DMS53 (cell line): Measurements from ENCODE around the gene NT5E.

Experiments used
- DNase-seq: peaks from one replicate; lab custom pipeline; 2025; lab: John Stamatoyannopoulos, UW

The NT5E gene

DNA sequence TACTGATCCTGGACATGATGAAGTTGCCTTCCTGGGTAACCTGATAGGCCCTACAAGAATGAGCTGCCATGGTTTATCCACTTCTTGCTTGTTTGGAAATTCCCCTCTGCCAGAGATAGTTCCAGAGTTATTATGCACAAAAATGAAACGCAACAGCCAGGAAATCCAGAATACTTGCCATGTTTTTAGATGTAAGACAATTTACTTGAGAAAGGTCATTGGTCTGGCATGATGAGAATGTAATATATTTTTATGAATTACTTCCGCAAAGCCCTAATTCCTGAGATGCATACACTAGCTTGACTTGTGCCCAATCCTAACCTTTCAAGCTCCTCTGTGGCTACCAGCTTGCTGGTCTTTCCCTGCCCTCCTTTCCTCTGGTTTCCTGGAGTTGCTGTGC lies 27.9 kb upstream of the NT5E start:
- DNase-seq = no peak

DNA sequence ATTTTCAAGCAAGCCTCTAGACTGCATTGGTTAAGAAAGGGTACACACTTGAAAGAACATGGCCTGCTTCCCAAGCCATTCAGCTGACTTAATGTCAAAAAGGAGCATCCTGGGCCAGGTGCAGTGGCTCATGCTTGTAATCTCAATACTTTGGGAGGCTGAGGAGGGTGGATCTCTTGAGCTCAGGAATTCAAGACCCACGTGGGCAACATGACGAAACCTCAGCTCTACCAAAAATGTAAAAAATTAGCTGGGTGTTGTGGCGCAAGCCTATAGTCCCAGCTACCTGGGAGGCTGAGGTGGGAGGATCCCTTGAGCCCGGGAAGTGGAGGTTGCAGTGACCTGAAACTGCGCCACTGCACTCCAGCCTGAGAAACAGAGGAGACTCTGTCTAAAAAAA lies 26.9 kb upstream of the NT5E start:
- no peak for DNase-seq

DNA sequence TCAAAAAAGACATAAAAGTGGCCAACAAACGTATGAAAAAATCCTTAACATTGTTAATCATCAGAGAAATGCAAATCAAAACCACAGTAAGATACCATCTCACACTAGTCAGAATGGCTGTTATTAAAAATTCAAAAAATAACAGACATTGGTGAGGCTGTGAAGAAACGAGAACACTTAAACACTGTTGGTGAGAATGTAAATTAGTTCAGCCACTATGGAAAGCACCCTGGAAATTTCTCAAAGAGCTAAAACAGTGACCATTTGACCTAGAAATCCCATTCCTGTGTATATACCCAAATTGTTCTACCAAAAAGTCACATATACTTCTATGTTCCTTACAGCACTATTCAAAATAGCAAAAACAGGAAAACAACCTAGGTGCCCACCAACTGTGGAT lies 24.9 kb upstream of the NT5E start:
- DNase-seq = no peak

DNA sequence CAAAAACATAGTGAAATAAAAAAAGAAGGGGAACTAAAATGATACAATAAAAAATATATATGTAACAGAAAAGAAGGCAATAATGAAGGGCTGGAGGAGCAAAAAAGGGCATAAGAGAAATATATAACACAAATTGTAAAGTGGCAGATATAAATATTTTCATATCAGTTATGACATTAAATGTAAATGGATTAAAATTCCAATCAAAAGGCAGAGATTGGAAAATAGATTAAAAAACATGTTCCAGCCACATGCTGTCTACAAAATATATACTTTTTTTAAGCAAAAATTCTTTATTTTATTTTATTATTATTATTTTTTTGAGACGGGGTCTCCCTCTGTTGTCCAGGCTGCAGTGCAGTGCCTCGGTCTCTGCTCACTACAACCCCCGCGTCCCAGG lies 23.9 kb upstream of the NT5E start:
- DNase-seq = no peak

DNA sequence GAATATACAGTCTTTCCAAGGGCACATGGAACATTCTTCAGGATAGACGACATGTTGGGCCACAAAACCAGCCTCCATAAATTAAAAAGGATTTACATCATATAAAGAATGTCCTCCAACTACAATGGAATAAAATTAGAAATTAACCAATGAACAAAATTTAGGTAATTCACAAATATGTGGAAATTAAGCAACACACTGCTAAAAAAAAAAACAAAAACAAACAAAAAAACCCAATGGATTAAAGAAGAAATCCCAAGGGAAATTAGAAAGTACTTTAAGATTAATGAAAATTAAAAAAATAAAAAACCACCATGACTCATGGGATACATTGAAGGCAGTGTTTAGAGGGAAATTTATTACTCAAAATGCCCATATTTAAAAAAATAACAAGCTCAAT lies 21.4 kb upstream of the NT5E start:
- DNase-seq = no peak

DNA sequence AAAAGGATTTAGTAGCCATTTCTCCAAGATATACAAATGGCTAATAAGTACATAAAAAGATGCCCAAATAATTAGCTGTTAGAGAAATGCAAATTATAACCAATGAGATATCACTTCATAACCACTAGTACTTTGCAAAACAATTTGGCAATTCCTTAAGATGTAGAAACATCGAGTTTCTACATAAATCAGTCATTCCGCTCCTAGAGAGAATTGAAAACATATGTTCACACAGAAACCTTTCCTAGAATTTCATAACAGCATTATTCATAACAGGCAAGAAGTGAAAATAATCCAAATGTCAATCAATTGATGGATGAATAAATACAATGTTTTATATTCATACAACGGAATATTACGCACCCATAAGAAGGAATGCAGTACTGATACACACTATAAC lies 20.5 kb upstream of the NT5E start:
- no peak for DNase-seq

DNA sequence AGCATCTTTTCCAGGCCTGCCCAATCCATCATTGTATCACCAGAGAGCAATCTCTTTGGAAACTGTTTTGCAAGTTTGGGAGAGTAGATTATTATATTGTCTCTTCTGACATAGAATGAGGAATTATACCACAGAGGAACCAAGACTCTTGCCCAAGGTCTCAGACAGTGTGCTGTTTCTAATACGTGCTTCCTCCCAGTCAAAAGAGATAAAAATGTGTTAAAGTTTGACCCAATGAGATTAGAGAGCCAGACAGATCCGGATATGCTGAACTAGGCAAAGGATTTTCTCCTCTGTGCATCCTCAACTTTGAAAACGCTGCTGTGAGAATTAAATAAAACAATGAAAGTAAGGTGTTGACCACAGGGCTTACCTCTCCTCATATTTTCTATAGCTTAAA lies 18.6 kb upstream of the NT5E start:
- no peak for DNase-seq

DNA sequence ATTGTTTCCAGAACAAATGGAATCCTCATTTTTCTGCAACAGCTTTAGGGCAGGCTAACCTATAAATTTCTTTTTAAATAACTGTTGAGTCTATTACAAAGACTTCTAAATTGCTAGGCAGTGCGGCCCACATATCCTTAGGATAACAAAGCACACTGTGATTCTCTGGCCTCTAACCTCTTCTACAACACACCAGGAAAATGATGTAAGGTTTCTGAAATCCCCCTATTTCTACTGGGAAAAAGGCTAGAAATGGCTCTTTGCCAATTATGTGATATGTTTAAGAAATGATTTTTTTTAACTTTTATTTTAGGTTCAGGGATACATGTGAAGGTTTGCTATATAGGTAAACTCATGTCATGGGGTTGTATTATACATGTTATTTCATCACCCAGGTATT lies 17.3 kb upstream of the NT5E start:
- no peak for DNase-seq

DNA sequence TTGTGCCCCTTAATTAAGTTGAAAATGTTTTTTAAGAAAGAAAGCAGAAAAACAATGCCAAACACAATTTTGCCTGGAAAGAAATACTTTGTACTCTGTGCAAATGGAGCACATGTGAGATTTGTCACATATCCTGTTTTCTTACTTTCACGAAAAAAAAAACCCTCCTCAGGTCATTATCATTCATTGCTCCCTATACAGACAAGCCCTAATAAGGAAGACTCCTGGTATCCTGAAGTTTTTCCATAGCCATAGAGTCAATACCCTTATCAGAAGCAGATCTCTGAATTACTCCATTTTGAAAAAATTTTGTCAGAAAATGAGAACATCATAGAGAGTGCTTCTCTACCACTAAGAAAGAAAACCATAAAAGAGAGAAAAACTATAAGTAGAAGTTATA lies 14.0 kb upstream of the NT5E start:
- no peak for DNase-seq

DNA sequence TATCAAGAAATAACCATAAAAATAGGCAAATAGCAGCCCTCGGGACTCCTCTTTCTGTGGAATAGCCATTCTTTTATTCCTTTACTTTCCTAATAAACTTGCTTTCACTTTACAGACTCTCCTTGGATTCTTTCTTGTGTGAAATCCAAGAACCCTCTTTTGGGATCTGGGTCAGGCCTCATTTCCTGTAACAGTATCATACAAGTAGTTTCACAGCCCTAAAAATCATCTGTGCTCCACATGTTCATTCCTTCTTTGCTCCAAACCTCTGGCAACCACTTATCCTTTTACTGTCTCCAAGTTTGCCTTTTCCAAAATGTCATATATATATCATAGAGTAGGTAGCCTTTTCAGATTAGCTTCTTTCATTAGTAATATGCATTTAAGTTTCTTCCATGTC lies 13.5 kb upstream of the NT5E start:
- DNase-seq = no peak

DNA sequence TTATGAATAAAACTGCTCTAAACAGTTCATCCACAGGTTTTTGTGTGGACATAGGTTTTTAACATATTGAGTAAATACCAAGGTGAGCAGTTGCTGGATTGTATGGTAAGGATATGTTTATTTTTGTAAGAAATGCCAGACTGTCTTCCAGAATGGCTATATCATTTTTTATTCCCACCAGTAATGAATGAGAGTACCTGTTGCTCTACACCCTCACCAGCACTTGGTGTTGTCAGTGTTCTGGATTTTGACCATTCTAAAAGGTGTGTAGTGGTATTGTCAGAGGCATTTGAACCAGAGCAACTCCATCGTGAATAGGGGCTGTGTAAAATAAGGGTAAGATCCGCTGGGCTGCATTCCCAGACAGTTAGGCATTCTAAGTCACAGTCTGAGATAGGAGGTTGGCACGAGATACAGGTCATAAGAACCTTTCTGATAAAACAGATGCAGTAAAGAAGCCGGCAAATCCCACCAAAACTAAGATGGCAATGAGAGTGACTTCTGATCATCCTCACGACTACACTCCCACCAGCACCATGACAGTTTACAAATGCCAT lies 12.9 kb upstream of the NT5E start:
- DNase-seq = no peak

DNA sequence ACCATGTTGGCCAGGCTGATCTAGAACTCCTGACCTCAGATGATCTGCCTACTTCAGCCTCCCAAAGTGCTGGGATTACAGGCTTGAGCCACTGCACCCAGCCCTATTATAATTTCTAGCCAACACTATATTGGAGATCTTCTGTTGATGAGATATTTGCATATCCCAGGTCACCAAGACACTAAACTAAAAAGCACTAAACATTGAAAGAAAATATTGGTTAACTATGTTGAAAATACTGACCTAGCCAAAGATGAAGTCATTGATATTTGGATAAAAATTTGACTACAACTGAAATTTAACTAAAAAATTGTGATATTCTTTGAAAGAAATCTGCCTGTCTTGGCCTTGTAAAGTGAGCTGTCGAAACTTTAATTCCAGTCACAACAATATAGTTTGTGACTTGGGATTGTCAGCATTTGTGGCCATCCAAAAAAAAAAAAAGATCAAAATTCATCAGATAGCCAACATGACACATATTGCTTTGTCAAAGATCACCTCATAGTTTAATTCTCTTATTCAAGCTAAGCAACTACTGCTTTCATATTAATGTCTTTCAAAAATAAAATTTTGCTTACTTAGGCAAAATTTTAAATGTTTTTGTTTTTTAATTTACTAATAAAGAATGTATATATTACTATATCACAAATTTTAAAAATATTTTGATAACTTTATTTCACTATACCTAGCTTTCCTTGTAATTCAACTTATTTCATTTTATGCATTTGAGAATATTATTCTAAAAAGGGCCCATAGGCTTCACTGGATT lies 6.3 kb upstream of the NT5E start:
- DNase-seq = no peak

DNA sequence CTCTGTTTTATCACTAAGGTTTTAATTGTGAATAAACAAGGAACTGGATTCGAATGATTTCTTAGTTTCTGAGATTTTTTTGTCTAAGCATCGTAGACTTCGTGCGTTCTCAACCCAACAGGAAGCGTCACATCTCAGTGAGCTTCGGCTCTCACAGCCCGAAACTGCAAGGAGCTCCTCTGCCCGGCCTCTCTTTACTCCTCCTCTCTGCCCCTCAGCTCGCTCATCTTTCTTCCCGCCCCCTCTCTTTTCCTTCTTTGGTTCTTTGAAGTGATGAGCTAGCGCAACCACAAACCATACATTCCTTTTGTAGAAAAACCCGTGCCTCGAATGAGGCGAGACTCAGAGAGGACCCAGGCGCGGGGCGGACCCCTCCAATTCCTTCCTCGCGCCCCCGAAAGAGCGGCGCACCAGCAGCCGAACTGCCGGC lies 480 bp upstream of the NT5E start:
- DNase-seq = peak; percentile 41

DNA sequence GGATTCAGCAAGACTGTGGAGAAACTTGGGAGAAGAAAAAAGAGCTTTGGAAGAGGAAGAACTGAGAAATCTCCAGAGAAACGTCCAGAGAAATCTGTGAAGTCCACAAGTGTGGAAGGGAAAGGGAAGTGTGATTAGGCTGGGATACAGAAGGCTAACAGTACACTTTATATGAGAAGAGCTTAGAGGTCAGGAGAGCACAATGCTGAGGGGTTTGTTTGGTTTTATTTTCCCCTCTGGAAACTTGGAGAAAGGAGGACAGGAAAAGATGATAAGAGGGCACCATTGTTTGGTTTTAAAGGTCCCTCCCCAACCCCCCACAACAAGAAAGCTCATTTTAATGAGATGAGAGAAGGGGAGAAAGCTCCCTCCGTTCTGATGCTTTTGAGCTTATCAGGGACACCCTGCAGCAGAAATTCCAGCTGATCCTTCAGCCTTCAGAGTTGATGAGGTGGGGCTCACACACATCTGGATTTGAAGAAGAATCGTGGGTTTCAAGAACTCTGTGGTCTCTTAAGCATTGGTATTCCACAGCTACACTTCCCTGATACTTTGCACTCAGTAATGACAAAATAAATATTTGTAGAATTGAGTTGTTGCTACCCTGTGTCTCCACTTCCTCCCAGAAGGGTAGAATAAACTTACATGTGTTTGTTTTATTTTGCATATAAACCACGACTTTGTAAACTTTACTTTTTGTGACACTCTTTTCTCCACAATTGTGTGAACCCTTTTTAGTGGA lies 1.9 kb downstream of the NT5E start:
- peak; percentile 26 for DNase-seq

DNA sequence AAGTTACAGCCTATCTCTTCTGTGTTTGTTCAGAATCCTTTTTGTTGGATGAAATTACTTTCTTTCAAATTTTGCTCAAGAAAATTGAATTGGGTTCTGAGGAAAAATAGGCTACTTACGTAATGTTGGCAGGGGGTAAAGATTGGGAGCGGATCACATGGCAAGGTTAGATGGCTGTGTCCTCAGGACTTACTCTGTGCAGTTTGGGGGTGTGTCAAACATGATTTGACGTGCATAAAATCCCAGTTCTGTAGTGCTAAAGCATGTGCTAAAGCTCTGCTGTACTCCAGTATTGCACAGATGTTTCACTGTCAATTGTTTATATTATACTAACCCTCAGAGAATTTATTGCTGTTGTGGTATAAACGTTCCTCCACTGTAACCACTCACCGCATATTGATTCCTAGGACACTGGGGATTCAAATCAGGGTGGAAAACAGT lies 2.6 kb downstream of the NT5E start:
- no peak for DNase-seq

DNA sequence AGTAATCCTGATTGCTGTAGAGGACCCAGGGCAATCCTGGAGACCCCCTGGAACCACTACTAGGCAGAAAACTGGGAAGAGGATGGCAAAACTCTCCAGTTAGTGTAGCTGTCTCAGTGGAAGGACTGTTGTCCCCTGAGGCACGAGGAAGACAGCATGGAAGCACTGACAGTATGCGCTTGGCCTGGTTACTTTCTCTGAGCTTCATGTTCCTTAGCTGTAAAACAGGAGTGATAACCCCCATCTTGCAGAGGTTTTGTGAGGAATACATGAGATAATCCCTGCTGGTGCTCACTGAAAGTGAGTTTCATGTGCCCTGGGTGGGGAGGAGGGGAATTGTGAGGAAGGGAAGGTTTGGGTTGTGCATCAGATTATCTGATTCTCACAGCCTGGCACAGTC lies 3.2 kb downstream of the NT5E start:
- DNase-seq = no peak

DNA sequence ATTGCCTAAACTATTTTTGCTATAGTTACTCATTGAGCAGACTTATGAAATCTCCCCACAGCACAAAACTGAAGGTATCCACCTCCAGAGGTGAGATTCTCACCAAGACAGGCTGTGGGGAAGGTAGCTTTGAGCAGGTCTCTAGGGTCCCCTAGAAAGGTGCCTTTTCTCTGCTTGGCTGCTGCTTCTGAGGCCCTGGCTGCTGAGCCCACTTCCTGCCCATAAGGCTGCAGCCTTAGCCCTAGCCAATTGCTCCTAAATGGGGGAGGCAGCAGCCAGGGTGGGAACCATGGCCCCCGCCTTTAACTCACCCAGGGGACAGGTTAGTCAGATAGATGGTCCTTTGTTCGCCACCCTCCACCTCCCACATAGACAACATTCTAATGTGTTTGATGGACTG lies 3.6 kb downstream of the NT5E start:
- DNase-seq = no peak

DNA sequence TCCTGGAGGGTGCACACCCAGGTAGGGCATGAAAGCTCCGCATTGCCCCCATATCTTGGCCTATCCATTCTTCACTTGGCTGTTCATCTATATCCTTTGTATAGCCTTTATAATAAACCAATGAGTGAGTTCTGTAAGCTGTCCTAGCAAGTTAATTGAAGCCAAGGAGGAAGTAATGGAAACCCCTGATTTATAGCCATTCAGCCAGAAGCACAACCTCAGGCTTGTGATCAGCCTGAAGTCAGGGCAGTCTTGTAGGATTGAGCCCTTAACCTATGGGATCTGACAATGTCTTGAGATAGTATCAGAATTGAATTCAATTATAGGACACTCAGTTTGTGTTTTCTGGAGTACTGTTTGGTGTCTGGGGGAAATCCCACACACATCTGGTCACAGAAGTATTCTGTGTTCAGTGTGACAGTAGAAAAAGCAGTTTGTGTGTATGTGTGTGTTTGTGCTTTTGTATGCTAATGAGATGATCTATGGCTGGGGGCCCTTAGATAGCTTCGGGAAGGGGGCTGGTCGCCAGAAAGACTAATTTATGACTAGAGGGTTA lies 5.7 kb downstream of the NT5E start:
- no peak for DNase-seq

DNA sequence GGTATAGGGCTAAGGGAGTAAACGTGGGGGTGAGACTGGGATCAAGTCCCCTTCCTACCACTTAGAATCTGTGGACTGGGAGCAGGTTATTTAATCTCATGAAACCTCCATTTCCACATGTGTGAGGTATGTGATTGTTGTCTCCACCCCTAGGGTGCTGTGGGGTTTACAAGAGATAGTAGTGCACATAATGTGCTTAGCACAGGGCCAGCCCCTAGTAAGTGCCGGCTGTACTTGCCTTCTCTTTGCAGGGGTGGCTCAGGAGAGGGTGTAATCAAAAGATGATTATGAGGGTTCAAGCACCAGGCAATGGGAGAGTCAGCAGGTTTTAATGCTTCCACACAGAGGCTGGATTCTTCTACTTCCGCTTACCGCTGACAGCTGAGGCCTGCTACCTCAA lies 6.9 kb downstream of the NT5E start:
- no peak for DNase-seq

DNA sequence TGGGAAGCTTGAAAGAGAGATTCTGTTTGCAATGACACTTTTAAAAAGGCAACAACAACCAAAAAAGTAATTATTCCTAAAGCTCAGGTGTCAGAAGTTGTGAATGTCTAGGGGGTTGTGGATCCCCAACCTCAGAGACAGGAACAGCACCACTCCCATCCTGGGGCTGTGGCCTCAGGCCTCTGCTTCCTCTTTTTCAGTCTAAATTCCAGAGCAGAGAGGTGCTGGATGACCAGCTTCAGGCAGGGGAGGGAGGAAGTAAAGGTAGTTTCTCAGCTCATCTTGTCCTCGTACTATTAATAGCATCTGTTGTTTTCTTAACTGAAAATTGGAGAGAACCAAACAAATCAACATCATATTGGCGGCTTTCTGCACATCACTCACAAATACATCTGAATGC lies 8.3 kb downstream of the NT5E start:
- no peak for DNase-seq

DNA sequence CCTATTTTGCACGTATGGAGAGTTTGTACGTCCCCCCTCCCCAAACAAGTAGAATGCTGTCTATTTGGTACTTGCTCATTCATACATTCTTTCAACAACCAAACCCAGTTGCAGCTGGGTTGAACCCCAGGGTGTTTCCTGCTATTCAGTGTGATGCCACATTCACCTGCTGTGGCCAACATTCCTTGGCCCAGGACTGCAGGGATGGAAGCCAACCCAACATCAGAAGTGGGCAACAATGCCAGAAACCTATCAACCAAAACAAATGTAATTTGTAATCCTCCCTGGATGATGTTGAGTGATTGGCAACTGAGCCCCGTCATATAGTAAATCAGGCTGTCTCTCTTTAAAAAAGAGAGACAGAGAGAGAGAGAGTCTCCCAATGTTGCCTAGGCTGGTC lies 8.9 kb downstream of the NT5E start:
- DNase-seq = no peak

DNA sequence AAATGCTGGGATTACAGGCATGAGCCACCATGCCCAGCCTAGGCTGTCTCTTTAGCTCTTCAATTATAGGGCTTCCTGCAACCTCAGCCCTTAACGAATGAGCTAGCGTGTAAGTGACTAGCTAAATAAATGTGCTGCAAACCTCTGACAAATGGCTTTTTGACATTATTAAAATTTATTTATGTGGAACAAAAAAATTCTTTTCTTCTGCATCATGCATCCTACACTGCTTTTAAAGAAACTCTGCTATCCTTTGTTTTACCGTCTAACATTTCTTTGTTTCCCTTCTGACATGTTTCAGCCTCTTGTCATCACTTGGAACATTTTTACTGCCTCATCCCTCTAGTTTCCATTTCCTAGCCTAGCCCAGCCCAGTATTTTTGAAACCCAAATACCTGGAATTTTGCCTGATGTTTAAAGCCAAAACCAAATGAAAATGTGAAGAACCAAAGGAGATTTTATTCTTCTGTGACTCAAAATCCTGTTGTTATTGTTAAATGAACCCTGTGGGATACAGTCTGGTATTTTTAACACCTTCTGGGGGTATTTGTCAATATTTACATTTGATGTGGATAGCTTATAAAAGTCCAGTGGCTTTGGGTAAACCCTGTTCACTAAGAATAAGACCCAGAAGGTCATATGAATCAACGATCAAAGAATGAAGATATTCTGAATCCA lies 9.5 kb downstream of the NT5E start:
- no peak for DNase-seq
